SJCRH30 (cell line): ENCODE results near the gene ICAM3. TPM values are rescaled to one million over a fixed set of nuclear protein-coding genes. Genes with fewer than 3 reads are reported as not detected.

Experiments used
- DNase-seq, 2 experiments: peaks; one replicate each; pipeline ENCODE4 v3.0.0-alpha.2; 2015 to 2020
- H3K27ac ChIP-seq: fragments of 250-450 bp; sonication (Bioruptor Pico); 2 replicates; pipeline ENCODE4 v1.5.1; 2020; ENCODE audit warnings: mild to moderate bottlenecking, moderate library complexity
- H3K27me3 ChIP-seq: fragments of 250-450 bp; sonication (Bioruptor Pico); 2 replicates; pipeline ENCODE4 v1.5.1; 2020; ENCODE audit warnings: mild to moderate bottlenecking, moderate library complexity
- H3K36me3 ChIP-seq: fragments of 250-450 bp; sonication (Bioruptor Pico); 2 replicates; pipeline ENCODE4 v1.5.1; 2020; ENCODE audit warnings: mild to moderate bottlenecking, moderate library complexity
- H3K4me1 ChIP-seq: fragments of 250-450 bp; sonication (Bioruptor Pico); 2 replicates; pipeline ENCODE4 v1.5.1; 2020; ENCODE audit warnings: mild to moderate bottlenecking, moderate library complexity
- H3K4me3 ChIP-seq: fragments of 250-450 bp; sonication (Bioruptor Pico); 2 replicates; pipeline ENCODE4 v1.5.1; 2020; ENCODE audit warnings: mild to moderate bottlenecking, moderate library complexity
- H3K9me3 ChIP-seq: fragments of 250-450 bp; sonication (Bioruptor Pico); replicated peaks from 2 replicates; pipeline ENCODE4 v1.5.1; 2020; ENCODE audit warnings: mild to moderate bottlenecking, moderate library complexity
- total RNA-seq: library from RNA; depleted of rRNA; stranded (reverse); fragments of >200 nt; shearing (Covaris generic); gene quantifications from 2 replicates; pipeline ENCODE4 v1.2.3, GENCODE V29; 2014

Gene ICAM3
- total RNA-seq, 1 experiment from 2014 or later, result 2.8 TPM

- no peaks in the 10 kb centered on the region for H3K27me3 ChIP-seq
- no peak overlapping the region for H3K27ac ChIP-seq
- H3K36me3 ChIP-seq, result peaks cover 35% of the 10 kb centered on the region
- H3K4me1 ChIP-seq, result peaks cover 4% of the 10 kb centered on the region; the same call in 1 of the 2 replicates
- H3K9me3 ChIP-seq, result no peaks in the 10 kb centered on the region
- no peak overlapping the region for H3K4me3 ChIP-seq
- no peak for DNase-seq
Measured at GRCh38 chr19:10317857-10318462, 21.5 kb downstream of the ICAM3 start.

- Histone ChIP-seq H3K4me1 (peaks cover 4% of the 10 kb centered on the region; the same call in 1 of the 2 replicates), H3K36me3 (peaks cover 30% of the 10 kb centered on the region), H3K9me3 (no peaks in the 10 kb centered on the region), H3K27me3 (no peaks in the 10 kb centered on the region), H3K27ac (no peak overlapping the region), H3K4me3 (no peak overlapping the region)
- no peak for DNase-seq
Measured at GRCh38 chr19:10317045-10317856, 22.2 kb downstream of the ICAM3 start.

- H3K27me3 ChIP-seq, result no peaks in the 10 kb centered on the region
- peaks cover 23% of the 10 kb centered on the region for H3K36me3 ChIP-seq
- H3K27ac ChIP-seq, result no peak overlapping the region
Measured at GRCh38 chr19:10316229-10317044, 23.0 kb downstream of the ICAM3 start.

GRCh38 chr19:10315335-10316214 is 23.8 kb downstream of the ICAM3 start, which contains the start of gene FDX2:
FDX2 (minus strand) TSS chr19:10316015; CDS start chr19:10315996, 19 bp downstream.
- Histone ChIP-seq H3K4me1 (peaks cover 4% of the 10 kb centered on the region; the same call in 1 of the 2 replicates), H3K27me3 (no peaks in the 10 kb centered on the region), H3K4me3 (peak within 1 kb of the TSS; percentile 78), H3K27ac (peak within 1 kb of the TSS; percentile 30; the same call in 1 of the 2 replicates), H3K9me3 (no peaks in the 10 kb centered on the region), H3K36me3 (peaks cover 18% of the 10 kb centered on the region)
- DNase-seq, result peak; percentile 84 to 88

More at GRCh38 chr19:10316229-10317044, 23.0 kb downstream of the ICAM3 start:
- no peaks in the 10 kb centered on the region for H3K9me3 ChIP-seq
- no peak for DNase-seq
- peaks cover 4% of the 10 kb centered on the region; the same call in 1 of the 2 replicates for H3K4me1 ChIP-seq
- H3K4me3 ChIP-seq, result peak overlapping the region; percentile 78; the same call in 1 of the 2 replicates

GRCh38 chr19:10309423-10309822 is 30.0 kb downstream of the ICAM3 start, which contains the start of gene ZGLP1:
ZGLP1 (minus strand) TSS chr19:10309815.
- no peak for DNase-seq
- no peak within 1 kb of the TSS for H3K27ac ChIP-seq
- no peaks in the 10 kb centered on the region for H3K9me3 ChIP-seq
- H3K36me3 ChIP-seq, result peaks cover 2% of the 10 kb centered on the region; the same call in 1 of the 2 replicates
- no peak within 1 kb of the TSS for H3K4me3 ChIP-seq
- no peaks in the 10 kb centered on the region for H3K27me3 ChIP-seq
- H3K4me1 ChIP-seq, result no peaks in the 10 kb centered on the region

- Histone ChIP-seq H3K36me3 (no peaks in the 10 kb centered on the region), H3K4me3 (no peak overlapping the region), H3K27me3 (no peaks in the 10 kb centered on the region), H3K27ac (no peak overlapping the region), H3K9me3 (no peaks in the 10 kb centered on the region), H3K4me1 (no peaks in the 10 kb centered on the region)
- DNase-seq, result no peak
Measured at GRCh38 chr19:10306327-10306726, 33.1 kb downstream of the ICAM3 start.

- Histone ChIP-seq H3K4me3 (no peak overlapping the region), H3K27me3 (no peaks in the 10 kb centered on the region), H3K27ac (no peak overlapping the region), H3K4me1 (no peaks in the 10 kb centered on the region), H3K36me3 (no peaks in the 10 kb centered on the region), H3K9me3 (no peaks in the 10 kb centered on the region)
- DNase-seq, result no peak
Measured at GRCh38 chr19:10305139-10305806, 34.2 kb downstream of the ICAM3 start.

GRCh38 chr19:10299545-10300458 is 39.6 kb downstream of the ICAM3 start:
- H3K27me3 ChIP-seq, result no peaks in the 10 kb centered on the region
- no peaks in the 10 kb centered on the region for H3K4me1 ChIP-seq
- DNase-seq, result no peak
- H3K27ac ChIP-seq, result no peak overlapping the region
- H3K36me3 ChIP-seq, result no peaks in the 10 kb centered on the region
- no peaks in the 10 kb centered on the region for H3K9me3 ChIP-seq
- no peak overlapping the region for H3K4me3 ChIP-seq

GRCh38 chr19:10295847-10296591 is 43.4 kb downstream of the ICAM3 start:
- DNase-seq, result no peak
- Histone ChIP-seq H3K27me3 (no peaks in the 10 kb centered on the region), H3K27ac (no peak overlapping the region), H3K4me1 (no peaks in the 10 kb centered on the region), H3K4me3 (no peak overlapping the region), H3K9me3 (no peaks in the 10 kb centered on the region), H3K36me3 (no peaks in the 10 kb centered on the region)

- Histone ChIP-seq H3K36me3 (no peaks in the 10 kb centered on the region), H3K9me3 (no peaks in the 10 kb centered on the region), H3K4me3 (no peak overlapping the region), H3K4me1 (no peaks in the 10 kb centered on the region), H3K27ac (no peak overlapping the region), H3K27me3 (no peaks in the 10 kb centered on the region)
- no peak for DNase-seq
Measured at GRCh38 chr19:10295305-10295846, 44.0 kb downstream of the ICAM3 start.

GRCh38 chr19:10294368-10294697 is 45.1 kb downstream of the ICAM3 start:
- Histone ChIP-seq H3K27ac (no peak overlapping the region), H3K4me3 (no peak overlapping the region), H3K27me3 (no peaks in the 10 kb centered on the region), H3K9me3 (no peaks in the 10 kb centered on the region), H3K36me3 (no peaks in the 10 kb centered on the region), H3K4me1 (no peaks in the 10 kb centered on the region)
- no peak for DNase-seq
